Nephron (organoid): ENCODE data around the gene RASA2.
A peak's percentile ranks its signal among the peaks of the same experiment; 100 is the strongest.

Experiments used
- H3K27ac Mint-ChIP-seq, 3 experiments: 2 replicates each; pipeline ENCODE4 v1.8.0; 2020; ENCODE audit warnings: mixed read lengths in 3 of 3, mild to moderate bottlenecking in 2 of 3, moderate library complexity in 1 of 3
- H3K27me3 Mint-ChIP-seq: 2 replicates; pipeline ENCODE4 v1.8.0; 2021; ENCODE audit warnings: low read depth, mild to moderate bottlenecking, moderate library complexity, mixed read lengths
- H3K36me3 Mint-ChIP-seq: 2 replicates; pipeline ENCODE4 v1.8.0; 2020; ENCODE audit warnings: low read depth, mixed read lengths
- H3K4me1 Mint-ChIP-seq: 2 replicates; pipeline ENCODE4 v1.8.0; 2020; ENCODE audit warnings: mixed read lengths
- H3K4me3 Mint-ChIP-seq, 3 experiments: 2 replicates each; pipeline ENCODE4 v1.8.0; 2020; ENCODE audit warnings: mild to moderate bottlenecking in 3 of 3, mixed read lengths in 3 of 3, moderate library complexity in 2 of 3
- H3K9me3 Mint-ChIP-seq: 2 replicates; pipeline ENCODE4 v1.8.0; 2020; ENCODE audit warnings: mixed read lengths
- TF ChIP-seq, protein P1 (sequence below), 3 experiments: fragments of 200-600 bp; sonication (generic); IDR thresholded peaks; one replicate each; pipeline ENCODE4 v1.5.0; 2021; ENCODE audit warnings: antibody characterized with exemption in 3 of 3; ENCODE audit not compliant: unreplicated experiment in 3 of 3

RASA2 gene

DNA sequence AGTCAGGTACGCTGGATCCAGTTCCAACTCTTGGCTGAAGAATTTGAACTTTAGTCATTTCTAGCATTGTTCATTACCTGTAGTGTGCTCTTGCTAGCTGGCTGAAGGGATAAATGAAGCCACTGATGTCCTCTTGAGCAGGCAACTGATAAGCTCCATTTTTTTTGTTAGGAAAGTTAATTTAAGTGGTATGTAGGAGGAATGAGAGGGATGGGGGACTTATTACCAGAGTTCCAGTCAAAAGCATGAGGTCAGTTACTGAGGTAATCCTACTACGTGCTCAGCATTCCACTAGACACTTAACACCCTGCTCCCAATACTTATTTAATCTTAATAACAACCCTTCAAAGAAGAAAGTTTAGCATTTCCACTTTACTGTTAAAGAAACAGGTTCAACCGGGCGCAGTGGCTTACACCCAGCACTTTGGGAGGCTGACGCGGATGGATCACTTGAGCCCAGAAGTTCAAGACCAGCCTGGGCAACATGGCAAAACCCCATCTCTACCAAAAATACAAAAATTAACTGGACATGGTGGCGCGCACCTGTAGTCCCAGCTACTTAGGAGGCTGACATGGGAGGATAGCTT lies 2.0 kb upstream of the RASA2 start:
- H3K9me3 Mint-ChIP-seq: no peaks in the 10 kb centered on the region
- TF ChIP-seq, protein P1, sequence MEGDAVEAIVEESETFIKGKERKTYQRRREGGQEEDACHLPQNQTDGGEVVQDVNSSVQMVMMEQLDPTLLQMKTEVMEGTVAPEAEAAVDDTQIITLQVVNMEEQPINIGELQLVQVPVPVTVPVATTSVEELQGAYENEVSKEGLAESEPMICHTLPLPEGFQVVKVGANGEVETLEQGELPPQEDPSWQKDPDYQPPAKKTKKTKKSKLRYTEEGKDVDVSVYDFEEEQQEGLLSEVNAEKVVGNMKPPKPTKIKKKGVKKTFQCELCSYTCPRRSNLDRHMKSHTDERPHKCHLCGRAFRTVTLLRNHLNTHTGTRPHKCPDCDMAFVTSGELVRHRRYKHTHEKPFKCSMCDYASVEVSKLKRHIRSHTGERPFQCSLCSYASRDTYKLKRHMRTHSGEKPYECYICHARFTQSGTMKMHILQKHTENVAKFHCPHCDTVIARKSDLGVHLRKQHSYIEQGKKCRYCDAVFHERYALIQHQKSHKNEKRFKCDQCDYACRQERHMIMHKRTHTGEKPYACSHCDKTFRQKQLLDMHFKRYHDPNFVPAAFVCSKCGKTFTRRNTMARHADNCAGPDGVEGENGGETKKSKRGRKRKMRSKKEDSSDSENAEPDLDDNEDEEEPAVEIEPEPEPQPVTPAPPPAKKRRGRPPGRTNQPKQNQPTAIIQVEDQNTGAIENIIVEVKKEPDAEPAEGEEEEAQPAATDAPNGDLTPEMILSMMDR (IDR thresholded peaks at IDR 0.05; ENCODE audit: unreplicated experiment in 3 of 3): no peak
- no peaks in the 10 kb centered on the region for H3K36me3 Mint-ChIP-seq
- peaks cover 5% of the 10 kb centered on the region for H3K27me3 Mint-ChIP-seq
- H3K4me3 Mint-ChIP-seq: peak overlapping the region; percentile 54 to 85 (median 63)
- H3K4me1 Mint-ChIP-seq: peaks cover 31% of the 10 kb centered on the region
- peak overlapping the region in 1 of 3 experiments; percentile 92 for H3K27ac Mint-ChIP-seq

DNA sequence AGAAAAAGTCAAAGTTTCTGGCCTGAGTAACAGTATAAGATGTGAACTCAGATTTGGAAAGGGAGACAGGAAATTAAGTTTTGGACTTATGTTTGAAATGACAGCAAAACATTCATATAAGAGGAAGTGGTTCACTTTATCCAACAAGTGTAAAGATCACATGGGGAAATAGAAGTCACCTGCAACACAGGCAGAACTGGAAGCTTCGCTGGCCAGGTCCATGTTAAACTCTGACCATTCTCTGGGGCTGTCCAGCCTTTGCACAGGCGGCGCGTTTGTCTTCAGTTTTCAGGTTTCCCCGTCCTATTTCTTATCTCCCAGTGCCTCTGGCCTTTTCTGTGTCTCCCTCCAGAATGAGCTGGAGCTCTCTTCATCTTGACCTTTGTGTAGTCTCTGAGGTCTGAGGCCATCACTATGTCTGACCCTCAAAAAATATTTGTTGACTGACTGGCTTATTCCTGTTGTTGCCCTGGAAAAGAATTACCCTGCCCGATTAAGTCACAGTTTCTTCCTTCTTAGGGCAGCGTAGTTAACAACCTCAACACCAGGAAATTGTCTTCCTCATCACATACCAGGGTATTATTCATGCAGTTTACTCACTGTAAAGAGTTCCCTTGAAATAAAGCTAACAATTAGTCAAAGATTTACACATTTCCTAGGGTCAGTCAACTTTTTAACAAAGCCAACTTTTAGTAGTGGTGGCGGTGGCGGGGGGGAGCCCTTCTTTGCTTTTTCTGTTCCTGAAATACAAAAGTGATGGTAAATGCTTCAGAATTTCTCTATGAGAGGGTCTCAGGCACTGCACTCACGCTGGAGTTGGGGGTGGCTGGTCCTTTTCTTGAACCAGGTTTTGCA lies 959 bp upstream of the RASA2 start:
- peaks cover 5% of the 10 kb centered on the region for H3K27me3 Mint-ChIP-seq
- TF ChIP-seq, protein P1 (IDR thresholded peaks at IDR 0.05; ENCODE audit: unreplicated experiment in 3 of 3): no peak
- peak overlapping the region; percentile 92 to 97 (median 96) for H3K27ac Mint-ChIP-seq
- H3K9me3 Mint-ChIP-seq: no peaks in the 10 kb centered on the region
- peak overlapping the region; percentile 85 to 89 (median 86) for H3K4me3 Mint-ChIP-seq
- no peaks in the 10 kb centered on the region for H3K36me3 Mint-ChIP-seq
- peaks cover 31% of the 10 kb centered on the region for H3K4me1 Mint-ChIP-seq

DNA sequence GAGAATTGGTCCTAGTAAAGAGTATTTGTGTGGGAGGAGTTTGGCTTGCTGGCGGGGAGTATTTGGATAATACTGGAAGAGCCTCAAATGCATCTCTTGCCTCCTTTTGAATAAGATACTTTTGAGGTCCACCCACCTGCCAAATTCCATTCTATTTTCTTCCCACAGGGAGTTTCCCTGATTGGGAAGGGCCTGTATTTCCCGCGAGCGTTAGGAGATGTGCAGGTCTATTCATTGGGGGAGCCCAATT lies 406 bp upstream of the RASA2 start:
- Mint-ChIP-seq H3K36me3 (no peaks in the 10 kb centered on the region), H3K4me1 (peaks cover 31% of the 10 kb centered on the region), H3K4me3 (peak overlapping the region; percentile 85 to 89 (median 86)), H3K27ac (peak overlapping the region; percentile 92 to 97 (median 96)), H3K9me3 (no peaks in the 10 kb centered on the region), H3K27me3 (peaks cover under 1% of the 10 kb centered on the region)
- TF ChIP-seq, protein P1 (IDR thresholded peaks at IDR 0.05; ENCODE audit: unreplicated experiment in 3 of 3): no peak

DNA sequence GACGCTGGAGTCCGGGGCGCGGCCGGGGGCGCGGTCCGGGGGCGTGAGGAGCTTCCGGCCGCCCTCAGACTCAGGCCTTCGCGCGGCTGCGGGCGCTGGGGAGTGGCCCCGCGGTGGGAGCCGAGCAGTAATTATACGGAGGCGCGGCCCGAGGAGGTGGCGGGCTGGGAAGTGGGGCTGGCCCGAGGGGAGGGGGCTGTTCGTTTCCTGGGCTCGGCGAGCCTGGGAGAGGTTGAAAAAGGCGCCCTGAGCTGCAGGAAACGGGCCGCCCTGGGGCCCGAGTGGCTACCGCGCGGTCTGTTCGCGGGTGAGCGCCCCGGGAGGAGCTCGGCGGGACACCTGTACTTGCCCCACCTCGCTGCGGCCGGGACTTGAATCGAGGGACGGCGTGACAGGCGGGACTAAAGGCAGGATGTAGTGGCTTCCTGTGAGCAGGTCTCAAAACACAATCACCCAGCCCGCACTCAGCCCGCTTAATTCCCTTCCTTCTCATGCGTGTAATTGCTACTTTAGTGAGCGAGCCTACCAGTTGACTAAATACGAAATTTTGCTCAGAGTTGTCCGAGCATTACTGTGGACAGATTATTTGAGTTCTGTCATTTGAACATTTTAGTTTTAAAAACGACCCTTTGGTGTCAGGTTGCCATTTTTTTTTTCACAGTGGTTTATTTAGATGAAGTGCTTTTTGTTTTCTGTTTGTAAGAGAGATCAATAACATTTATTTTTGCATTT lies 860 bp downstream of the RASA2 start:
- no peaks in the 10 kb centered on the region for H3K36me3 Mint-ChIP-seq
- no peaks in the 10 kb centered on the region for H3K9me3 Mint-ChIP-seq
- peak overlapping the region; percentile 67 to 85 (median 75) for H3K27ac Mint-ChIP-seq
- peak overlapping the region; percentile 88 to 95 (median 91) for H3K4me3 Mint-ChIP-seq
- TF ChIP-seq, protein P1 (IDR thresholded peaks at IDR 0.05; ENCODE audit: unreplicated experiment in 3 of 3): no peak
- H3K4me1 Mint-ChIP-seq: peaks cover 31% of the 10 kb centered on the region
- no peaks in the 10 kb centered on the region for H3K27me3 Mint-ChIP-seq

DNA sequence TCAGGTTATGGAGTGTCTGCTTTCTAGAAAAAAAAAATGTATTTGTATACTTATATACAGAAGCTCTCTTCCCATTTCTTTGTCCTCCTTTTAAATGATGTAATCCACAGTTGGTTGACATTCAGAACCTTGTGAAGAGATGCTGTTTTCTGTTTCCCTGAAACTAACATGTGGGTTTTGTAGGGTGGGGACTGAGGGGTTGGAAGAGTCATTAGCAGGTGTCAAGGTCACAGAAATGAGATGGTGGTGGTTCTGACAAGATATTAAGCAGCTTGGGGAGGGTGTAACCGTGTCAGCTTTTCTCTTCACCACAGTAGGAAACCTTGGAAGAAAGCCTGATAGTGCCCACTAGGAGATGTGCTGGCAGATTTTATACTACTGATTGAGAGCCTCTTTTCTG lies 2.4 kb downstream of the RASA2 start:
- H3K27ac Mint-ChIP-seq: peak overlapping the region in 1 of 3 experiments; percentile 34
- no peaks in the 10 kb centered on the region for H3K27me3 Mint-ChIP-seq
- no peaks in the 10 kb centered on the region for H3K36me3 Mint-ChIP-seq
- no peaks in the 10 kb centered on the region for H3K9me3 Mint-ChIP-seq
- TF ChIP-seq, protein P1 (IDR thresholded peaks at IDR 0.05; ENCODE audit: unreplicated experiment in 3 of 3): no peak
- peaks cover 31% of the 10 kb centered on the region for H3K4me1 Mint-ChIP-seq
- peak overlapping the region; percentile 64 to 77 (median 75) for H3K4me3 Mint-ChIP-seq
